Measurements from ENCODE around the gene GRID2.

GRCh38 chr4:92346289-92346688 lies 42.5 kb downstream of the GRID2 start:
- TF ChIP-seq CTCF (conservative IDR thresholded peaks at IDR 0.05; ENCODE audit: low read depth, low read length): no peak
- no peak for TF ChIP-seq RAD21 (IDR thresholded peaks at IDR 0.05; ENCODE audit: low read length)
- TF ChIP-seq, protein P1, sequence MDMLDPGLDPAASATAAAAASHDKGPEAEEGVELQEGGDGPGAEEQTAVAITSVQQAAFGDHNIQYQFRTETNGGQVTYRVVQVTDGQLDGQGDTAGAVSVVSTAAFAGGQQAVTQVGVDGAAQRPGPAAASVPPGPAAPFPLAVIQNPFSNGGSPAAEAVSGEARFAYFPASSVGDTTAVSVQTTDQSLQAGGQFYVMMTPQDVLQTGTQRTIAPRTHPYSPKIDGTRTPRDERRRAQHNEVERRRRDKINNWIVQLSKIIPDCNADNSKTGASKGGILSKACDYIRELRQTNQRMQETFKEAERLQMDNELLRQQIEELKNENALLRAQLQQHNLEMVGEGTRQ (IDR thresholded peaks at IDR 0.05; ENCODE audit: low read depth, low read length): no peak
- no peak for TF ChIP-seq POLR2A (IDR thresholded peaks at IDR 0.05; ENCODE audit: low read depth, low read length)
- TF ChIP-seq ELK1 (IDR thresholded peaks at IDR 0.05; ENCODE audit: borderline replicate concordance, low read depth, low read length): no peak
- no peak for TF ChIP-seq NFE2L2 (IDR thresholded peaks at IDR 0.05; ENCODE audit: low read depth, low read length)
- no peak for TF ChIP-seq RCOR1 (IDR thresholded peaks at IDR 0.05; ENCODE audit: insufficient replicate concordance, low read length)
- TF ChIP-seq BHLHE40 (IDR thresholded peaks at IDR 0.05; ENCODE audit: low read depth, low read length): no peak
- no peak for TF ChIP-seq CHD1 (IDR thresholded peaks at IDR 0.05; ENCODE audit: low read depth, low read length)
- no peak for TF ChIP-seq SMC3 (IDR thresholded peaks at IDR 0.05; ENCODE audit: low read depth, low read length)
- TF ChIP-seq CEBPB (IDR thresholded peaks at IDR 0.05; ENCODE audit: low read depth, low read length): no peak
